ENCODE data around the gene FAF1.

FAF1 gene

DNA sequence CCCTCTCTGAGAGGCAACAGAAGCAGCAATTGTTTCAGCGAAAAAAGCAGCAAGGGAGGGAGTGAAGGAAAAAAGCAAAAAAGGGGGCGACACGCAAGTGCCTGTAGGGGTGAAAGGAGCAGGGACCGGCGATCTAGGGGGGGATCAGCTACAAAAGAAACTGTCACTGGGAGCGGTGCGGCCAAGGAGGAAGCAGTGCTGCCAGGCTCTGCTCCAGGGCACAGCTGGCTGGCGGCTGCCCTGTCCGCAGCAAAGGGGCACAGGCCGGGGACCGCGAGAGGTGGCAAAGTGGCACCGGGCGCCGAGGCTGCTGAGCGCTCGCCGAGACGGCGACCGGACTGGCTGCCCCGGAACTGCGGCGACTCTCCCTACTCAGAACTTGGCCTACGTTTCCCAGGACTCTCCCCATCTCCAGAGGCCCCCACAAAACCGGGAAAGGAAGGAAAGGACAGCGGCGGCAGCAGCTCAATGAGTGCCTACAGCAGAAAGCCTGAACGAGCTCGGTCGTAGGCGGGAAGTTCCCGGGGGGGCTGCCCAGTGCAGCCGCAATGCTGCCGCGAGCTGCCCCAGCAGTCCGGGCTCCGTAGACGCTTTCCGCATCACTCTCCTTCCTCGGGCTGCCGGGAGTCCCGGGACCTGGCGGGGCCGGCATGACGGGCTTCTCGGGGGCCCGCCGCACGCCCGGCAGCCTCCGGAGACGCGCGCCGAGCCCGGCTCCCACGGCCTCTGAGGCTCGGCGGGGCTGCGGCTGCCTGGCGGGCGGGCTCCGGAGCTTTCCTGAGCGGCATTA lies 8.9 kb upstream of the FAF1 start:
- DNase-seq (ENCODE audit: extremely low read depth, low read depth), result no peak

DNA sequence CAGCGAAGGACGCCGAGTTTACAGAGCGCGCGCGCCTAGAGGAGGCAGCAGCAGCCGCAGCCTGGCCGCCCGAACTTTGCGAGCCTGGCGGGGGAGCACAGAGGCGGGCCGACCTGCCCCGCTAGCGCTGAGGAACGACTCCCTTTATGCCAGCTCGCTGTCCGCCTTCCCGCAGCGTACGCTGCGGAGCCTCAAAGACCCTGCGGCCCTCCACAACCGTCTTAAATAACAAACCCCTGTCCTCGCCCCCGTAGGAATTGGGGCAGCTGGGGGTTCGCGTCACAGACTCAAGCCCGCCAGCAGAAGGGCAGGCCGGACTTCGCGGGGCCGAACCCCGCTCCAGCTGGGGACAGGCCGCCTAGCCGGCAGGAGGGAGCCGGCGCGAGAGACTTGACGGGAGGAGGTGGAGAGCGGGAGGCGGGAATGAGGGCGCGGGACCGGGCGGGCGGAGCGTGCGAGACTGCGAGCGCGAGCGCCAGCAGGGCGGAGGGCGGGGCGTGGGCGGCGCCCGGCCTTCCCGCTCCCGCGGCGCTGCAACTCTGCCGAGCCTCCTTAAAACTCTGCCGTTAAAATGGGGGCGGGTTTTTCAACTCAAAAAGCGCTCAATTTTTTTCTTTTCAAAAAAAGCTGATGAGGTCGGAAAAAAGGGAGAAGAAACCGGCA lies 8.2 kb upstream of the FAF1 start:
- DNase-seq (ENCODE audit: extremely low read depth, low read depth), result peak; percentile 85
- TF ChIP-seq, protein P1, sequence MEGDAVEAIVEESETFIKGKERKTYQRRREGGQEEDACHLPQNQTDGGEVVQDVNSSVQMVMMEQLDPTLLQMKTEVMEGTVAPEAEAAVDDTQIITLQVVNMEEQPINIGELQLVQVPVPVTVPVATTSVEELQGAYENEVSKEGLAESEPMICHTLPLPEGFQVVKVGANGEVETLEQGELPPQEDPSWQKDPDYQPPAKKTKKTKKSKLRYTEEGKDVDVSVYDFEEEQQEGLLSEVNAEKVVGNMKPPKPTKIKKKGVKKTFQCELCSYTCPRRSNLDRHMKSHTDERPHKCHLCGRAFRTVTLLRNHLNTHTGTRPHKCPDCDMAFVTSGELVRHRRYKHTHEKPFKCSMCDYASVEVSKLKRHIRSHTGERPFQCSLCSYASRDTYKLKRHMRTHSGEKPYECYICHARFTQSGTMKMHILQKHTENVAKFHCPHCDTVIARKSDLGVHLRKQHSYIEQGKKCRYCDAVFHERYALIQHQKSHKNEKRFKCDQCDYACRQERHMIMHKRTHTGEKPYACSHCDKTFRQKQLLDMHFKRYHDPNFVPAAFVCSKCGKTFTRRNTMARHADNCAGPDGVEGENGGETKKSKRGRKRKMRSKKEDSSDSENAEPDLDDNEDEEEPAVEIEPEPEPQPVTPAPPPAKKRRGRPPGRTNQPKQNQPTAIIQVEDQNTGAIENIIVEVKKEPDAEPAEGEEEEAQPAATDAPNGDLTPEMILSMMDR (IDR thresholded peaks at IDR 0.05; ENCODE audit: low read depth, low read length), result peak; percentile 25

More for the DNA sequence above, 8.9 kb upstream of the FAF1 start:
- TF ChIP-seq, protein P1 (IDR thresholded peaks at IDR 0.05; ENCODE audit: low read depth, low read length), result no peak

DNA sequence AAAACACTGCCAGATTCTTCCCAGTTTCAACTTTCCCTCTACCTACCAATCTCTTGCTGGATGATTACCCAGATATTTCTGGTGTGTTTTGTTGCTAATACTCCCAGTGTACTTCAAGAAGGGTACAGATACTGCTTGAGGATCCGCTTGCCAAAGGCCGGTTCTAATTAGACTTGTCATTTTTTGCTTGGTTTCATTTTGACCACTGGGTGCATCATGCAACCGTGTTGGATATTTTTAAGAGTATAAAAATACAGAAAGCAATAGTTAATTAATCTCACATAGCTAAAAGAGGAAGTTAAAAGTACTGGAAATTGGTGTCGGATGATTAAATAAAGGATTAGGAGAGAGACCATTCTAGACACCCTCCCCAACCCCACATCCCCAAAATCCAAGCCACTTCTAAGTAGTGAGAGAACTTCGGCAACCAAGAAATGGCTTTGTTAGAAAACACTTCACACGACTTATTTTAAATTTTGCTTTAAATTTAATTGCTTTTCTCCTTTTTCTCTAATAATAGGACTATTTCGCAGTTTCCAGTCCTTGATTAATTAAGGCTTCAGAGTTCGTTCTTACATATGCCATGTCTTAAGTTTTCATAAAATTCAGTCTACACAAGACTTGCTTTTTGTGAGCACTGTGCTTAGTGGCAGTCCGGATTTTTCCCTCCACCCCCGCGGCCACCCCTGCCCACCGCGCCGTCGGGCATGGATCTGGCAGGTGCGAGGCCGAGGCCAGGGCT lies 7.5 kb upstream of the FAF1 start:
- no peak for DNase-seq (ENCODE audit: extremely low read depth, low read depth)
- TF ChIP-seq, protein P1 (IDR thresholded peaks at IDR 0.05; ENCODE audit: low read depth, low read length), result no peak; the same call in 1 of the 2 replicates

DNA sequence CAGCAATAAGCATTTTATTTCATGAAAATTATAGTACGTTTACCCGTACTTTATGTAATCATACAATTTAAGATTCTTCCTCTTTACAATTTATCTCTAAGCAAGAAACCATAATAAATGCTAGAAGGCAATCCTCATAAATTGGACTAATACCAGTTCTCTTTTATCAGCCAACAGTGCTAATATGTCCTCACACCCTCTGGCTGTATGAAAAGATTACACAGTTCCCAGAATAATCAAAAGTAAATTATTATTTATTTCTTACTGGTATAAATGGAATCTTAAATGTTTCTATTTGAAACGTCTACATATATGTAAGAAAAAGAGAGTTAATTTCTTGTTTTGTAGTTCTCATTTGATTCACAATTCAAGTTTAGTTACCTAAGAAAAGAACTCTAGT lies 6.9 kb upstream of the FAF1 start:
- TF ChIP-seq, protein P1 (IDR thresholded peaks at IDR 0.05; ENCODE audit: low read depth, low read length), result no peak
- no peak for DNase-seq (ENCODE audit: extremely low read depth, low read depth)

DNA sequence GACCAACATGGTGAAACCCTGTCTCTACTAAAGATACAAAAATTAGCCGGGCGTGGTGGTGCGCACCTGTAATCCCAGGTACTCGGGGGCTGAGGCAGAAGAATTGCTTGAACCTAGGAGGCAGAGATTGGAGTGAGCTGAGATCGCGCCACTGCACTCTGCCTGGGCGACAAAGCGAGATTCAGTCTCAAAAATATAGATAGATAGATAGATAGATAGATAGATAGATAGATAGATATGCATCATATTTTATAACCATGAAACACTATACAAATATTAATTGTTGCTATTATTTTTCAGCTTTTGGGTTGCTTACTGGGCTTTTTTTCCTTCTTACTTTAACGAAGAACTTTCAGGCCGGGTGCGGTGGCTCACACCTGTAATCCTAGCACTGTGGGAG lies 4.8 kb upstream of the FAF1 start:
- DNase-seq (ENCODE audit: extremely low read depth, low read depth), result no peak
- TF ChIP-seq, protein P1 (IDR thresholded peaks at IDR 0.05; ENCODE audit: low read depth, low read length), result no peak

DNA sequence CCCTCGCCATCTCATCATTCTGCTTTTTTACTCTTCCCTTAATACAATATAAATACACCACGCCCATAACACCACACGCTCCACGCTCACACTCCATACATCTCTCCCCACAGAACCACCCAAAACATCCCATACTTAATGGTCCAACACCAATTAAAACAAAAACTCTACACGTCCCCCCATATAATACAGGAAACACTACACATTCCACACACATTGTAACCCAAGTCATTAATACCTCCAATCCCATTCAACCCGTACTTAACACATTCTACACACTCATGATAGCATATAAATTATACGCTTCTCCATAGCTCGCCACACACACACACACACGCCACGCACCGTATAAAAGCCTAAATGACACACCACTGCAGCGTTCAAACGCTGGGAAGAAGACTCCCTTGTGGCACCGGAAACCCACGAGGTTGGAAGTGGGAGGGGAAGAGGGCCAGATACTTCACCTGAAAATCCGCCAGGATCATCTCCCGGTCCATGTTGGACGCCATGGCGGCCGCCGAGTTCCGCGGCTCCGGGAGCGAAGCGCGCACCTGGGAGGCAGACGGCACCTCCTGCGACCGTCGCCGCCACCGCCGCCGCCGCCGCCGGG lies 659 bp downstream of the FAF1 start:
- TF ChIP-seq, protein P1 (IDR thresholded peaks at IDR 0.05; ENCODE audit: low read depth, low read length), result no peak
- DNase-seq (ENCODE audit: extremely low read depth, low read depth), result no peak
